Stimulated activated CD4-positive, alpha-beta T cell treated with anti-CD3 and anti-CD28 coated beads, Interleukin-15, amount 100 ng/mL, for 24 hours (primary cell): ENCODE results near the gene ACVRL1.

Experiments
- DNase-seq: peaks from one replicate; pipeline ENCODE4 v3.0.0-alpha.2; 2020

Gene ACVRL1

DNA sequence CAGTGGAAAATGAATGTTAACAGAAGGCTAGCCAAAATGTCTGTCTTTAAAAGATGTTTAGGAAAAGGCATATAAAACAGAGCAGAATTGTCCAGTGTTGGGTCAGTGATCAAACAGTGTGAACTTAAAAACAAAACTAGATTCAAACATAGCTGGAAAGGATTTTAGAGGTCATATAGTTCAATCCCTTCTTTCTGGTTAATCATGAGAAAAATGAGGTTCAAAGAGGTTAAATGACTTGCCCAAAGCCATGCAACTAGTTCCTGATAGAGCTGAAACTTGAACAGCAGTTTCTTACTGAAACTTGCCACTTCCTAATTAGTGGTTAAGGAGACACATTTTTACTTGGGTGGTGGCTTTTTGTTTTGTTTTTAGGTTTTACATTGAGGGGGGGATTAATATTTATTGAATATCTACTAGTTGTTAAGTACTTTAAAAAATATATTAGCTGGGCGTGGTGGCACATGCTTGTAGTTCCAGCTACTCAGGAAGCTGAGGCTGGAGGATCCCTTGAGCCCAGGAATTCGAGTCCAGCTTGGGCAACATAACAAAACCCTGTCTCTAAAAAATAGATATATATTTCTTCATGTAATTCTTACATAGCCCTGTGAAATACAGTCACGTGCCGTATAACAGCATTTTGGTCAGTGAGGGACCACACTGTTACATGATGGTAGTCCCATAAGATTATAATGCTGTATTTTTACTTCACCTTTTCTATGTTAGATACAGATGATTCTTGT lies 64.5 kb downstream of the ACVRL1 start:
- no peak for DNase-seq

DNA sequence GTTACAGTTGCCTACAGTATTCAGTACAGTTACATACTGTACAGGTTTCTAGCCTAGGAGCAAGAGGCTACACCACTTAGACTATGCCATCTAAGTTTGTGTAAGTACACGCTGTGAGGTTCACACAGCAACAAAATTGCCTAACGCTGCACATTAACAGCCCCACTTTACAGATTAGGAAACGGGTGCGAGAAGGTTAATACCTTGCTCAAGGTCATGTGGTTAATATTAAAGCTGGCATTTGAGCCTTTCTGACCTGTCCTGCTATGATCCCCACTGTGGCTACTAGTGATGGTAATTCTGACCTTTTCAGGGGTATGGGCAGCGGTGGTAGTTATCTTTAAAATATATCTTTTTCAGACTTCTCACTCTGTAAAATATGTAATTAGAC lies 65.1 kb downstream of the ACVRL1 start:
- DNase-seq: no peak

DNA sequence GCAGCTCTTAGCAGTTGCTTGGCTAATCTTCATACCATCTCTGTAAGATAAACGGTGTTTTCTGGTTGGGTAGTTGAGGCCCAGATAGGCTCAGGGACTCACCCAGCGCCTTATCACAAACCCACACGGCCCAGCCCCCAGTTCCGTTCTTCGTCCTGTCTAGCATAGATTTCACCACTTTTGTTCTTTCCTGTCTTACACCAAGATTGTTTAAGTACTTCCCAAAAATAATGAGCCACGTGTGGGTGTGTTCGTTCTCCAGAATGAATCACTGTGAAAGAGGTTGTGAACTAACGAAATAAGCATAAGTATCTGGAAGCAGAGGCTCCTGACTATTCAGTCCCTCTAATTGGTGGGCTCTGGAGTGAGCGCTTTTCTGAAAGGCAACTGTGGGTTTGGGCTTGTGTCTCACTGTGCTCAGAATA lies 65.6 kb downstream of the ACVRL1 start:
- peak; percentile 82 for DNase-seq
